ENCODE measurements around the gene PDK4.

PDK4 gene

DNA sequence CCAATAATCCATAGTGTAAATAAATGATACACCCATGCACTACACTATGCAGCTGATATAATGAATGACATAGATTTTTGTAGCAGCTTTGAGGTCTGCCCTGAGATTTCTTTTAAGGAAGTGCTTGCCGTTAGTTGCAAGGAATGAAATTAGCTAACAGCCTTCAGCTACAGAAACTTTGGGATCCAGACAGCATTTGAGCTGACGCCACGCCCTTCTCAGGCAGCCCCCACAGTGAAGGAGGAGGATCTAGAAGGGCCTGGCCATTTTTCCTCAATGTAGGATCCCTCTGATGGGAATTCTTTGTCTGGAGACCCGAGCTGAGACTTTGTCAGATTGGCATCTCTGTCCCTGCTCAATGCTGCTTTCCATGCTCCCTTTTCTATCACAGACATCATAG, 6.1 kb upstream of the PDK4 start:
- TF ChIP-seq, protein P1, sequence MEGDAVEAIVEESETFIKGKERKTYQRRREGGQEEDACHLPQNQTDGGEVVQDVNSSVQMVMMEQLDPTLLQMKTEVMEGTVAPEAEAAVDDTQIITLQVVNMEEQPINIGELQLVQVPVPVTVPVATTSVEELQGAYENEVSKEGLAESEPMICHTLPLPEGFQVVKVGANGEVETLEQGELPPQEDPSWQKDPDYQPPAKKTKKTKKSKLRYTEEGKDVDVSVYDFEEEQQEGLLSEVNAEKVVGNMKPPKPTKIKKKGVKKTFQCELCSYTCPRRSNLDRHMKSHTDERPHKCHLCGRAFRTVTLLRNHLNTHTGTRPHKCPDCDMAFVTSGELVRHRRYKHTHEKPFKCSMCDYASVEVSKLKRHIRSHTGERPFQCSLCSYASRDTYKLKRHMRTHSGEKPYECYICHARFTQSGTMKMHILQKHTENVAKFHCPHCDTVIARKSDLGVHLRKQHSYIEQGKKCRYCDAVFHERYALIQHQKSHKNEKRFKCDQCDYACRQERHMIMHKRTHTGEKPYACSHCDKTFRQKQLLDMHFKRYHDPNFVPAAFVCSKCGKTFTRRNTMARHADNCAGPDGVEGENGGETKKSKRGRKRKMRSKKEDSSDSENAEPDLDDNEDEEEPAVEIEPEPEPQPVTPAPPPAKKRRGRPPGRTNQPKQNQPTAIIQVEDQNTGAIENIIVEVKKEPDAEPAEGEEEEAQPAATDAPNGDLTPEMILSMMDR (IDR thresholded peaks at IDR 0.05; ENCODE audit: unreplicated experiment in 3 of 3): no peak
- Mint-ChIP-seq H3K36me3 (ENCODE audit: low read depth) (no peaks in the 10 kb centered on the region), H3K9me3 (peaks cover 7% of the 10 kb centered on the region), H3K4me1 (peaks cover 41% of the 10 kb centered on the region), H3K27me3 (ENCODE audit: low read depth) (no peaks in the 10 kb centered on the region), H3K27ac (peak overlapping the region; percentile 21 to 76 (median 52)), H3K4me3 (no peak overlapping the region)

DNA sequence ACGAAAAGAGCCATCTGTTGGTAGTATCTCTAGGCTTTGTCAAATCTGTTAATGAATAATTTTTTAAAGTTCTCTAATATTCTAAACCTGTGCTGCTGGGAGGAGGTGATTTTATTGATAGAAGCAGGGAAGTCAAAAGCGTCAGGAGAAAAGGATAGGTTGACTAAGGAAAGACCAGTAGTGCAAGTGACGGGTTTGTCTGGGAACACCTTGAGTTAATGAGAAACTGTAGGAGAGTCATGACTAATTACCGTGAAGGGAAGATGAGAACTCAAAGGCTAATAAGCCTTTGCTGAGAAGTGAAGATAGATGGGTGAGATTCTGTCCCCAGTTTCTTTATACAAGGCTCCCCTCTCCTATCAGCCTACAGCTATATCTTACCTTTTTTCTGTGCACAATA, 5.0 kb upstream of the PDK4 start:
- Mint-ChIP-seq H3K36me3 (ENCODE audit: low read depth) (no peaks in the 10 kb centered on the region), H3K27ac (peak overlapping the region; percentile 53 to 89 (median 76)), H3K4me1 (peaks cover 43% of the 10 kb centered on the region), H3K9me3 (peaks cover 3% of the 10 kb centered on the region), H3K4me3 (no peak overlapping the region), H3K27me3 (ENCODE audit: low read depth) (no peaks in the 10 kb centered on the region)
- TF ChIP-seq, protein P1 (IDR thresholded peaks at IDR 0.05; ENCODE audit: unreplicated experiment in 3 of 3): no peak

DNA sequence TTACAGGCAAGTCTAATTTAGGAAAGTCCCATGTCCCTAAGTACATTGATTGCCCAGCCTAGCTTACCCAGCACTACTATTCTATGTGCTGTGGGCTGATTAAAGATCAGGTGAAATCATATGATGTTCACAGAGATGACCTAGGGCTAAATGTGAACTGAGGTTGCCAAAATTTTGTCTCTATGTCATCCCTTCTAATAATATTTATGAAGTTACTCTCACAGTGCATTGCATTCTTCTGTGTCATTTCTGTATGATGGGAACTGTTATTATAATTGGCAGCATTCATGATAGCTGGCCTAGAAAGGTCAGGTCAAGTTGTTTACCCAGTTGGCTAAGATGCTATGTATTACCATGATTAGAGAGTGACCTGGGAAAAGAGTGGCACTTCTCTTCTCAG, 2.8 kb upstream of the PDK4 start:
- Mint-ChIP-seq H3K27ac (no peak overlapping the region), H3K4me1 (peaks cover 47% of the 10 kb centered on the region), H3K36me3 (ENCODE audit: low read depth) (no peaks in the 10 kb centered on the region), H3K27me3 (ENCODE audit: low read depth) (peaks cover 3% of the 10 kb centered on the region), H3K9me3 (no peaks in the 10 kb centered on the region), H3K4me3 (no peak overlapping the region)
- TF ChIP-seq, protein P1 (IDR thresholded peaks at IDR 0.05; ENCODE audit: unreplicated experiment in 3 of 3): no peak

DNA sequence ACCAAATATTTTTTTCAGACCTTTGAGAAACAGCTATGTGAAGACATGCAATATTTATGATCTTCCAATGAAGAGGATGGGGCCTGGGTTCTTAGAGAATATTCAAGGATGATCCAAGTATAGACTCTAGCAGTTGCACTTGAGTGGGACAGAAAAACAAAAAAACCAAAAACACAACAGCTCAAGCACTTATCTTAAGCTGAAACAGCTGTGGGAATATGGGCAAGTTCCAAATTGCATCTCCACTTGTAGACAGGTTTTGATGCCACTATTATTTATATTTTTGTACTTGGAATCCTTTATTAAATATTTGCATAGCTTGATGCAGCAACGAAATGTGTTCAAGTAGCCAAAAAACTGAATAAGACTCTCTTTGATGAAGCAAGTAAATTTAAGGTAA, 2.2 kb upstream of the PDK4 start:
- H3K4me3 Mint-ChIP-seq: peak overlapping the region in 2 of 3 experiments; percentile 13 to 53
- peaks cover under 1% of the 10 kb centered on the region for H3K36me3 Mint-ChIP-seq (ENCODE audit: low read depth)
- H3K4me1 Mint-ChIP-seq: peaks cover 47% of the 10 kb centered on the region
- H3K9me3 Mint-ChIP-seq: no peaks in the 10 kb centered on the region
- peak overlapping the region in 2 of 3 experiments; percentile 36 to 77 for H3K27ac Mint-ChIP-seq
- peaks cover 3% of the 10 kb centered on the region for H3K27me3 Mint-ChIP-seq (ENCODE audit: low read depth)
- TF ChIP-seq, protein P1 (IDR thresholded peaks at IDR 0.05; ENCODE audit: unreplicated experiment in 3 of 3): no peak

DNA sequence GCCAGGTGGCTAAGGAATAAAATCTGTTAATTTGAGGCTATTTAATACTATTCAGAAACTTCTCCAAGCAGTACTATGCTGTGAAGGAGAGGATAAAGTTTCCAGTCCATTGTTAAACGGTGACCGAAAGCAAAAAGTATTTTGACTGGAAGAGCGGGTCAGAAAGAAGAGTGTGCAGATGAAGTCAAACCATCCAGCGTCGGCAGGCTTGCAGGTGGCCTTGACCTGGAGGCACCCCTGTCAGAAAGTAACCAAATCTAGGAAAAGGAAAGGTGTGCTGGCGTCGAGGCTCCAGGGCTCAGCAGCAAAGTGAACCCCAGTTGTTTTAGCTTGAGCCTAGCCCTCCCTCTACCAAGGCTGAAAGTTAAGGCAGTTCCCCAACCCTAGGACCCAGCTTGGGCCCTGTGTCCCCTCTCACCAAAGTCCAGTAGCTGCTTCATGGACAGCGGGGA, 544 bp downstream of the PDK4 start:
- H3K9me3 Mint-ChIP-seq: no peaks in the 10 kb centered on the region
- H3K27me3 Mint-ChIP-seq (ENCODE audit: low read depth): peaks cover 3% of the 10 kb centered on the region
- H3K4me3 Mint-ChIP-seq: peak overlapping the region; percentile 89 to 93 (median 93)
- peaks cover 28% of the 10 kb centered on the region for H3K4me1 Mint-ChIP-seq
- TF ChIP-seq, protein P1 (IDR thresholded peaks at IDR 0.05; ENCODE audit: unreplicated experiment in 3 of 3): no peak
- H3K27ac Mint-ChIP-seq: peak overlapping the region; percentile 69 to 94 (median 87)
- peaks cover 9% of the 10 kb centered on the region for H3K36me3 Mint-ChIP-seq (ENCODE audit: low read depth)

DNA sequence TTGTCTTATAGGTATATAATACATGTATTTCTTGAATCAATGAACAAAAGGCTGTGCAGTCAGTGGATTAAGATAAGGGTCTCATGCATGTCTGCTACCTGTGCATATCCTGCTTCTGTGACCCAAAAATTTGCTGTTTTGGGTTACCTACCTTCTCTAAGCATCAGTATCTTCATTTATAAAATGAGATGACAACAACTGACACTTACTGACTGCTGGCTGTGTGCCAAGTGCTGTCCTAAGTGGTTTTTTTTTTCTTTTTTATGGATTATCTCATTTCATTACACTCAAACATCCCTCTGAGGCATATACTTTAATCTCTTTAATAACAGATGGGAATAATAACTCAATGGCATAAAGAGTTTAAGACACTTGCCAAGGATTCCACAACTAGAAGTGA, 2.1 kb downstream of the PDK4 start:
- H3K9me3 Mint-ChIP-seq: no peaks in the 10 kb centered on the region
- H3K36me3 Mint-ChIP-seq (ENCODE audit: low read depth): peaks cover 20% of the 10 kb centered on the region
- TF ChIP-seq, protein P1 (IDR thresholded peaks at IDR 0.05; ENCODE audit: unreplicated experiment in 3 of 3): no peak
- H3K27ac Mint-ChIP-seq: no peak overlapping the region
- peak overlapping the region in 1 of 3 experiments; percentile 34 for H3K4me3 Mint-ChIP-seq
- H3K4me1 Mint-ChIP-seq: peaks cover 26% of the 10 kb centered on the region
- peaks cover 3% of the 10 kb centered on the region for H3K27me3 Mint-ChIP-seq (ENCODE audit: low read depth)
